Keratinocyte (primary cell): Measurements from ENCODE around the gene POC5.

ENCODE experiments used
- EZH2 ChIP-seq: IDR thresholded peaks from one replicate; pipeline ENCODE4 v1.6.1; 2012; ENCODE audit warnings: inconsistent platforms, mild to moderate bottlenecking, low read length, moderate library complexity
- TF ChIP-seq, protein P1 (sequence below), 3 experiments: IDR thresholded peaks in 1 of 3; conservative IDR thresholded peaks in 1 of 3; optimal IDR thresholded peaks in 1 of 3; 2 replicates in 2 of 3; 3 replicates in 1 of 3; pipeline versions ENCODE3 to v1.5.1; 2011; ENCODE audit warnings: low read length in 3 of 3, mild to moderate bottlenecking in 3 of 3, moderate library complexity in 2 of 3, control low read depth in 1 of 3, inconsistent platforms in 1 of 3; ENCODE audit not compliant: insufficient read depth in 2 of 3; ENCODE audit errors: extremely low read depth in 1 of 3

DNA sequence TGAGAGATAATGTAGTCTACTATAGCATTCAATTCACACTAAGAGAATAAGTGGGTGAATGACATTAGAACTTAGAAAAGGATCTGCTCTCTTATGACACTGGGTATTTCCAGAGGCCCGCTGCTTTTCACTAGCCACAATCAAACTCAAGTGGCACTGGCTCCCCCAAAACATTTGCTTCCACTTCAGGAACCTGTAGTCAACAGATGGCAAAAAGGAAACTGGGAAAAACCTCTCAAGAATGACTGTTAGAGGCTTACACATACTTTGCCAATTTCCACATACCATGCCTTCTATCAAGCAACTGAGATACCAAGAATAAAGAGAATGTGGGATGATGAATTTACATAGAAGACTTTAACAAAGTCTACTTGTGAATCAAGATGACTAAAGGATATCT, 11.2 kb downstream of the POC5 start:
- TF ChIP-seq, protein P1, sequence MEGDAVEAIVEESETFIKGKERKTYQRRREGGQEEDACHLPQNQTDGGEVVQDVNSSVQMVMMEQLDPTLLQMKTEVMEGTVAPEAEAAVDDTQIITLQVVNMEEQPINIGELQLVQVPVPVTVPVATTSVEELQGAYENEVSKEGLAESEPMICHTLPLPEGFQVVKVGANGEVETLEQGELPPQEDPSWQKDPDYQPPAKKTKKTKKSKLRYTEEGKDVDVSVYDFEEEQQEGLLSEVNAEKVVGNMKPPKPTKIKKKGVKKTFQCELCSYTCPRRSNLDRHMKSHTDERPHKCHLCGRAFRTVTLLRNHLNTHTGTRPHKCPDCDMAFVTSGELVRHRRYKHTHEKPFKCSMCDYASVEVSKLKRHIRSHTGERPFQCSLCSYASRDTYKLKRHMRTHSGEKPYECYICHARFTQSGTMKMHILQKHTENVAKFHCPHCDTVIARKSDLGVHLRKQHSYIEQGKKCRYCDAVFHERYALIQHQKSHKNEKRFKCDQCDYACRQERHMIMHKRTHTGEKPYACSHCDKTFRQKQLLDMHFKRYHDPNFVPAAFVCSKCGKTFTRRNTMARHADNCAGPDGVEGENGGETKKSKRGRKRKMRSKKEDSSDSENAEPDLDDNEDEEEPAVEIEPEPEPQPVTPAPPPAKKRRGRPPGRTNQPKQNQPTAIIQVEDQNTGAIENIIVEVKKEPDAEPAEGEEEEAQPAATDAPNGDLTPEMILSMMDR (optimal IDR thresholded peaks at IDR 0.05 in 1 of 3, IDR thresholded peaks at IDR 0.05 in 1 of 3, conservative IDR thresholded peaks at IDR 0.05 in 1 of 3; ENCODE audit: extremely low read depth in 1 of 3, insufficient read depth in 2 of 3, low read length in 3 of 3) = no peak
- TF ChIP-seq EZH2 = no peak
